GM12878 (cell line): Measurements from ENCODE around the gene FKBP7. TPM values are rescaled to one million over a fixed set of nuclear protein-coding genes. Genes with fewer than 3 reads are reported as not detected.

Source experiments
- ATF7 ChIP-seq: fragments of 450-650 bp; IDR thresholded peaks from 2 replicates; pipeline ENCODE4 v1.6.1; 2016; ENCODE audit warnings: low read depth, mild to moderate bottlenecking
- BCL3 ChIP-seq: IDR thresholded peaks from 2 replicates; pipeline ENCODE4 v1.6.1; 2011; ENCODE audit warnings: borderline replicate concordance, low read depth, mild to moderate bottlenecking, moderate library complexity, low read length; ENCODE audit not compliant: insufficient read depth, poor library complexity, severe bottlenecking
- CBFB ChIP-seq: IDR thresholded peaks from 2 replicates; pipeline ENCODE4 v1.6.1; 2016; ENCODE audit warnings: antibody characterized with exemption, low read depth
- CTCF ChIP-seq, 3 experiments: IDR thresholded peaks in 2 of 3; conservative IDR thresholded peaks in 1 of 3; 2 replicates each; pipeline ENCODE4 v1.5.1; 2011; ENCODE audit warnings: low read depth in 3 of 3, low read length in 3 of 3, mild to moderate bottlenecking in 3 of 3, control low read depth in 2 of 3, moderate library complexity in 2 of 3, inconsistent platforms in 1 of 3, mixed read lengths in 1 of 3; ENCODE audit not compliant: control insufficient read depth in 2 of 3, insufficient read depth in 1 of 3; ENCODE audit errors: extremely low read depth in 1 of 3
- EED ChIP-seq: sonication (generic); IDR thresholded peaks from 2 replicates; pipeline ENCODE4 v1.6.1; 2016; ENCODE audit warnings: antibody characterized with exemption, low read depth
- EP300 ChIP-seq, 2 experiments: fragments of 150-350 bp in 1 of 2; IDR thresholded peaks; 2 replicates each; pipeline ENCODE4 v1.6.1; 2011 to 2012; ENCODE audit warnings: low read depth in 2 of 2, low read length in 2 of 2, borderline replicate concordance in 1 of 2, improper control_type of control experiment in 1 of 2, inconsistent platforms in 1 of 2; ENCODE audit not compliant: control insufficient read depth in 1 of 2
- EZH2 ChIP-seq: IDR thresholded peaks from 2 replicates; pipeline ENCODE4 v1.6.1; 2012; ENCODE audit warnings: low read depth, mild to moderate bottlenecking, control low read depth, inconsistent platforms, low read length, borderline replicate concordance; ENCODE audit not compliant: control insufficient read depth
- HCFC1 ChIP-seq: fragments of 150-350 bp; IDR thresholded peaks from 2 replicates; pipeline ENCODE4 v1.6.1; 2014; ENCODE audit warnings: low read length
- MXI1 ChIP-seq: fragments of 150-350 bp; IDR thresholded peaks from 2 replicates; pipeline ENCODE4 v1.6.1; 2011; ENCODE audit warnings: low read depth, mild to moderate bottlenecking, inconsistent platforms, low read length, improper control_type of control experiment
- NRF1 ChIP-seq: conservative IDR thresholded peaks from 2 replicates; pipeline ENCODE4 v1.6.1; 2011; ENCODE audit warnings: mild to moderate bottlenecking, low read depth, low read length, improper control_type of control experiment
- POLR2AphosphoS2 ChIP-seq: IDR thresholded peaks from 2 replicates; pipeline ENCODE4 v1.6.1; 2011; ENCODE audit warnings: low read depth, mild to moderate bottlenecking, low read length, improper control_type of control experiment, moderate library complexity
- PRDM15 ChIP-seq: fragments of 450-650 bp; formaldehyde crosslinking; IDR thresholded peaks from 2 replicates; pipeline ENCODE4 v1.4.0; 2020; ENCODE audit warnings: mild to moderate bottlenecking, moderate library complexity
- RAD51 ChIP-seq: fragments of 450-650 bp; IDR thresholded peaks from 2 replicates; pipeline ENCODE4 v1.6.1; 2016; ENCODE audit warnings: moderate library complexity, mild to moderate bottlenecking, inconsistent platforms
- RCOR1 ChIP-seq: conservative IDR thresholded peaks from 2 replicates; pipeline ENCODE4 v1.6.1; 2012; ENCODE audit warnings: low read depth, low read length, improper control_type of control experiment
- RFX5 ChIP-seq: IDR thresholded peaks from 2 replicates; pipeline ENCODE4 v1.6.1; 2011; ENCODE audit warnings: low read depth, low read length, improper control_type of control experiment
- SREBF1 ChIP-seq: IDR thresholded peaks from 2 replicates; pipeline ENCODE4 v1.6.1; 2012; ENCODE audit warnings: mild to moderate bottlenecking, low read length
- SRF ChIP-seq, 2 experiments: IDR thresholded peaks; 2 replicates each; pipeline ENCODE4 v1.6.1; 2011; ENCODE audit warnings: low read depth in 2 of 2, low read length in 2 of 2, mild to moderate bottlenecking in 1 of 2, moderate library complexity in 1 of 2
- ZNF24 ChIP-seq: fragments of 450-650 bp; IDR thresholded peaks from 2 replicates; pipeline ENCODE4 v1.6.1; 2017; ENCODE audit warnings: antibody characterized with exemption, mild to moderate bottlenecking
- ZNF384 ChIP-seq: IDR thresholded peaks from 2 replicates; pipeline ENCODE4 v1.6.1; 2012; ENCODE audit warnings: low read depth, mild to moderate bottlenecking, low read length, improper control_type of control experiment, borderline replicate concordance
- polyA plus RNA-seq, 11 experiments: library from polyadenylated mRNA; depleted of rRNA in 4 of 11; unstranded in 6 of 11; stranded (reverse) in 5 of 11; fragments of >200 nt; fragmentation: Nextera tagmentation in 4 of 11; fragmentation: Illumina TruSeq in 1 of 11; extraction: Ambion mirVana in 4 of 11; extraction: Trizol in 1 of 11; gene quantifications; 1 replicate in 1 of 11; 2 replicates in 10 of 11; pipeline versions ENCODE4 v1.2.1 to v1.2.3, GENCODE V29; 2011 to 2016; ENCODE audit warnings: inconsistent platforms in 2 of 11, missing spikeins in 2 of 11, low read depth in 1 of 11
- total RNA-seq, 4 experiments: library from RNA; depleted of rRNA in 3 of 4; stranded (reverse); fragments of >200 nt in 3 of 4; fragmentation: Illumina TruSeq in 1 of 4; extraction: Trizol in 1 of 4; gene quantifications; 2 replicates each; pipeline versions ENCODE4 v1.2.1 to v1.2.3, GENCODE V29; 2013 to 2021
- TF ChIP-seq, protein P1 (sequence below): fragments of 450-650 bp; formaldehyde crosslinking; IDR thresholded peaks from 2 replicates; pipeline ENCODE4 v1.4.0; 2022; ENCODE audit warnings: mild to moderate bottlenecking, moderate library complexity

Gene FKBP7
- total and polyA plus RNA-seq, 10 of the 15 experiments (the other 5 are each of a cell fraction or from before 2014, with no cell fraction given) = 5.6 to 16.7 (median 12.5) TPM

- no peak for TF ChIP-seq SREBF1
- TF ChIP-seq BCL3 = no peak
- TF ChIP-seq NRF1 = no peak
- TF ChIP-seq MXI1 = no peak
- no peak for TF ChIP-seq EED
- no peak for TF ChIP-seq PRDM15 (CRISPR knock-in tag)
- TF ChIP-seq EZH2 = no peak
- no peak for TF ChIP-seq CTCF (IDR thresholded peaks at IDR 0.05 in 2 of 3, conservative IDR thresholded peaks at IDR 0.05 in 1 of 3; ENCODE audit: control insufficient read depth in 2 of 3, extremely low read depth in 1 of 3, insufficient read depth in 1 of 3, low read depth in 3 of 3, low read length in 3 of 3)
- TF ChIP-seq, protein P1, sequence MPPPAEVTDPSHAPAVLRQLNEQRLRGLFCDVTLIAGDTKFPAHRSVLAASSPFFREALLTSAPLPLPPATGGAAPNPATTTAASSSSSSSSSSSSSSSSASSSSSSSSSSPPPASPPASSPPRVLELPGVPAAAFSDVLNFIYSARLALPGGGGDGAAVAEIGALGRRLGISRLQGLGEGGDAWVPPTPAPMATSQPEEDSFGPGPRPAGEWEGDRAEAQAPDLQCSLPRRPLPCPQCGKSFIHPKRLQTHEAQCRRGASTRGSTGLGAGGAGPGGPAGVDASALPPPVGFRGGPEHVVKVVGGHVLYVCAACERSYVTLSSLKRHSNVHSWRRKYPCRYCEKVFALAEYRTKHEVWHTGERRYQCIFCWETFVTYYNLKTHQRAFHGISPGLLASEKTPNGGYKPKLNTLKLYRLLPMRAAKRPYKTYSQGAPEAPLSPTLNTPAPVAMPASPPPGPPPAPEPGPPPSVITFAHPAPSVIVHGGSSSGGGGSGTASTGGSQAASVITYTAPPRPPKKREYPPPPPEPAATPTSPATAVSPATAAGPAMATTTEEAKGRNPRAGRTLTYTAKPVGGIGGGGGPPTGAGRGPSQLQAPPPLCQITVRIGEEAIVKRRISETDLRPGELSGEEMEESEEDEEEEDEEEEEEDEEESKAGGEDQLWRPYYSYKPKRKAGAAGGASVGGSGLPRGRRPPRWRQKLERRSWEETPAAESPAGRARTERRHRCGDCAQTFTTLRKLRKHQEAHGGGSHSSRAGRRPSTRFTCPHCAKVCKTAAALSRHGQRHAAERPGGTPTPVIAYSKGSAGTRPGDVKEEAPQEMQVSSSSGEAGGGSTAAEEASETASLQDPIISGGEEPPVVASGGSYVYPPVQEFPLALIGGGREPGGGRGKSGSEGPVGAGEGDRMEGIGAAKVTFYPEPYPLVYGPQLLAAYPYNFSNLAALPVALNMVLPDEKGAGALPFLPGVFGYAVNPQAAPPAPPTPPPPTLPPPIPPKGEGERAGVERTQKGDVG (CRISPR knock-in tag) = no peak
- no peak for TF ChIP-seq CBFB
- no peak for TF ChIP-seq POLR2AphosphoS2
- no peak for TF ChIP-seq RFX5
- TF ChIP-seq ZNF384 = peak; percentile 90
- no peak for TF ChIP-seq HCFC1
- 0 out of 4 replicates have a peak, but pooled peaks of 1 of the 2 experiments have one; percentile 7 for TF ChIP-seq EP300 (IDR thresholded peaks at IDR 0.05; ENCODE audit: borderline replicate concordance in 1 of 2, control insufficient read depth in 1 of 2, low read depth in 2 of 2, low read length in 2 of 2)
- TF ChIP-seq SRF (IDR thresholded peaks at IDR 0.05; ENCODE audit: low read depth in 2 of 2, low read length in 2 of 2) = no peak
- peak; percentile 56; the same call in 1 of the 2 replicates for TF ChIP-seq ATF7
- no peak for TF ChIP-seq RCOR1
- no peak for TF ChIP-seq RAD51
- no peak for TF ChIP-seq ZNF24
Observed at GRCh38 chr2:178482437-178482836, 4.0 kb upstream of the FKBP7 start (continued).
